GM21786 (cell line): ENCODE results near the gene CD96.

Source experiments
- ATAC-seq: cut with Tn5 transposase; IDR thresholded peaks from one replicate; pipeline ENCODE4 v1.9.1; 2021; ENCODE audit not compliant: unreplicated experiment

The CD96 gene

DNA sequence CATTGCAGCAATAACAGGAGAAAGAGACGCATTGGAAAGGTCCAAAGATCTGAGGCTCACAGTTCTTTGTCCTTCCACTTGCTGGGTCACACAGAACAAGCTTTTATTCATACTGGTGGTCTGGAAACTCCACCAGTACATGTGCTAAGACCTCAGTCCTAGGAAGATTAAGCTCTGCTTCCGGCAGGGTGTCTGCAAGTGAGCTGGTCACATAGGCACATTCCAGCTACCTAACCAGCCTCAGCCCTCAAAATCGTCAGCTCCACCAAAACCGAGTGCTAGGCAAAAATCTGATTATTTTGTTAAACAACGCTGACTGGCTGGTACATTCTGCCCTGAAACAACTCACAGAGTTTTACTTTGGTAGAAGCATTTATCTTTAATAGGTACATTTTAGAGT, 50.9 kb downstream of the CD96 start:
- ATAC-seq: no peak

DNA sequence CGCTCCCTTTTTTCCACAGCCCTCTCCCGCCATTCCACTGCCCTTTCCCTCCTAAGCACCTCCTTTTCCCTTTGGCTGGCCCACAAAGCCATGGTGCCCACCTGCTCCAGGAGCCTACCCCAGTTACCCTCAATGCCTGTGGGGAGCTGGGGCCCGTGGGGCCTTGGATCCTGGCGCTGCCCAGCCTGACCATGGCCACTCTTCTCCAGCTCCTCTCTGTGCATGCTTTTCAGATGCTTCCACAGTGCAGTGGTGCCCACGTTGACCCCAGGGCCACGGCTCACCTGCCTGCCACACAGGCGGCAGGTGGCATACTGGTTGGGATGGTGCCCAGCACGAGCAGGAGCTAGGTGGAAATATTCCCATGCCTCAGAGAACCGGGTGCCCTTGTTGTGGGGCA, 51.7 kb downstream of the CD96 start:
- ATAC-seq: no peak

DNA sequence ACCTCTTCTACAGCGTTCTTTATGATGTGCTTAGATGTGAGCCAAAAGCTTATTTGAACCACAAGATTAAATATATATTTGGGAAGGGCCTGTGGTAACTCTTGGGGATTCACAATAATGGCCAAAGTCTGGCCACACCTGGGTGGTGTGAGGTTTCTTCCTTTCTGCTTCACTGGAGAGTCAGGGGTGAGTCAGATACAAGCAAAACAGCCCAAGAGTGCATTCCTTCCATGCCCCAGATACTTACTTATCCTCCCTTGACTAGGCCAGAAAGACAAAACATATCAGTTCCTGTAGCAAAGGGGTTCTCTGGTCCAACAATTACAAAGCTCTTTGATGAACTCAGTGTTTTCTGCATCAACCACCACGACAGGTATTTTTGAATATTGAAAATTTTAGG, 52.2 kb downstream of the CD96 start:
- peak; percentile 58 for ATAC-seq

DNA sequence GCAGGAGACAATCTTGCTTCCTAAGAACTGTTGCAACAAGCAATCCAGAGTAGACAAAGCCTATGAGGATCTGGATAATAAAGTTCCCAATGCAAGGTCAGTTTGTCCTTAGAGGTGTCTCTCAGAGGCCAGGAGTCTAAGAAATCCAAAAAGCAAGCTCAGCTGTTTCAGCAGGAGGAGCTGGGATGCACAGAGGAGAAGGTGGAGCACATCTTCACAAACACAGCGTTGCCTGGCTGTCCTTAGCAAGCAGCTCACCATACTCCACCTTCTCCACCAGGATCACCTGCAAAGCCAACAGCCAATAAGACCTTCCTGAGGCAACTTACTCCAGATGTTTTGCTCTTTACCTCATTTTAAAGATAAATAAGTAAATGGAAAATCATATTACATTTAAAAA, 52.8 kb downstream of the CD96 start:
- no peak for ATAC-seq

DNA sequence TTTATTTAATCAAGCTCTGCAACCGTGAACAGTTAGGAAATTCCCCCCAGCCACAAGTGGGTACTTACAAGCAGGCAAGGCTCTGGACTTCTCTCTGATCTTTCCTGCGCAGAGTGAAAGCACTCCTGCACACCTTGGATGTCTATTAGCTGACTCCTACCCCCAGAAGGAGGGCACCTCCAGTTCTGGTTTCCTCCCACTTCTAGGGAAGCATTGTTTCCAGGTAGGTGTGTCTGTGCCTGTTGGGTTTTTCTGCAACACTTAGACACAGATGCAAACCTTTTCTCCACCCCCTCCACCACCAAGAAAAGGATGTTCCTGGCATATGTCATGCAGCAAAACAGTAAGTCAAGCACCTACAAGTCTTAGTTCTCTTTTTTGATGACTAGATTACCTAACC, 53.2 kb downstream of the CD96 start, which contains the start of gene ZBED2:
Gene ZBED2, minus strand, starts transcription at position 115 of the 400 bp plus-strand sequence. CDS start 1,145 bp downstream, outside the sequence.
- peak; percentile 45 for ATAC-seq

DNA sequence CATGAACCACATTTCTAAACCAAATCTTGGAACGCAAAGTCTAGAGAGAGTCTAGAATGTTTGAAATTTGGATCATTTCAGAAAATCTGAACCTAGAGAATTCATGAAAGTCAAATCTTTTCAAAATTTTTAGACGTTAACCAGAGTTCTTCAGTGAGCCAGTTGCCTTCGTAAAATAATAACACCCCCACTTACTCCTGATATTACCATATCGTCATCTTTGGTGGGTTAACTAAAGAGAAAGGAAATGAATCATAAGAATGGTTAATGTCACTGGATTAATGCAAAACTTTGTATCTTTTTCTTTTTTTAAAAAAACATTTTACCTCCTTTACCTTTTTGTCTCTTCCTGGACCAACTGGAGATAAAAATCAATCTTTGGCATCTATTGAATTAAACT, 54.3 kb downstream of the CD96 start:
- ATAC-seq: no peak

DNA sequence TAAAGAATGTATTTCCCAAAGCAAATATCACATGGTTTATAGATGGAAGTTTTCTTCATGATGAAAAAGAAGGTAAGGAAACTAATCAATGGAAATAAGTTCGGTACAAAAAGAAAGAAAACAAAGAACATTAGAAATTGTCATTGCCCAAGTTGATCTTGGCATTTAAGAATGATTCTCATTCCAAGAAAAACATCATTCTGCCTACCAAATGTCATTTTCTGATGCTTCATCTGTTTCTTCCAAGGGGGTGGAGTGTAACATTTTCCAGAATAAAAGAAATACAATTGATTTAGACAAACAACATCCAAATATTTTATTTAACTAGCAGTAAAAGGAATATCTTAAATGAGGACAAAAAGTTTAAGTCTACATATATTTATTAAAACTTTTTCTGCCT, 56.1 kb downstream of the CD96 start:
- no peak for ATAC-seq

DNA sequence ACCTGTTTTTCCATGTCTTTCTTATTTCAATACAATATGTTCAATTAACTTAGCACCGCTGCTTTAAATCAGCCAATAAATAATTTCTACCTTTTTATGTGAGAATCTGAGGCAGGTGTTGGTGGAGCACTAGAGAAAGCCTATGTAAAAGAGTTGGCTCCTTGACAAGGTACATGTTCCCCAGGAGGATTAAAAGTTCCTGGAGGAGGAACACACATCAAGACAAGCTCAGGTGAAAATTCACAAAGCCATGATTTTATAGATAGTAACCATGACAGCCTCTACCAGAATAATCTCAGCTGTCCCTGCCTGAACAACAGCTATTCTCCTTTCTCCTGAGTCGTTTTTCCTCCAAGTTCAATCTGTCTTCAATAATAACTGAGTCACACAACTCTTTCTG, 56.6 kb downstream of the CD96 start:
- ATAC-seq: no peak

DNA sequence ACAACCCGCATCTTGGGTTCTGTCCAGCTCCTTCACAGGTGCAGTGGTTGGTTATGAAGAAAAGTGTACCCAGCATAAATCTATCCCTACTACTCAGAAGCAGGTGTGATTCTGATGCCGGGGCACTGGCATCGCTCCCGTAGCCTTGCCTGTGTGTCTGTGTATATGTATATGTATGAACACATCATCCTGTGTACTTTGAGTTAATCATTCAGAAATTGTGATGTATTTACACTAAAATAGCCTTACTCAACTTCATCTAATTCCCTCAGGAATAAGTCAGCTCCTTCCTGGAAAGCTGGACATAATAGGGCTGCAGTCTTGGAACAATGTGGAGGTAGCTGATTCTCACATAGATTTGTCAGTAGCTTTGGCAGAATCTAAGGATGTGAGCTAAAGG, 59.8 kb downstream of the CD96 start:
- no peak for ATAC-seq

DNA sequence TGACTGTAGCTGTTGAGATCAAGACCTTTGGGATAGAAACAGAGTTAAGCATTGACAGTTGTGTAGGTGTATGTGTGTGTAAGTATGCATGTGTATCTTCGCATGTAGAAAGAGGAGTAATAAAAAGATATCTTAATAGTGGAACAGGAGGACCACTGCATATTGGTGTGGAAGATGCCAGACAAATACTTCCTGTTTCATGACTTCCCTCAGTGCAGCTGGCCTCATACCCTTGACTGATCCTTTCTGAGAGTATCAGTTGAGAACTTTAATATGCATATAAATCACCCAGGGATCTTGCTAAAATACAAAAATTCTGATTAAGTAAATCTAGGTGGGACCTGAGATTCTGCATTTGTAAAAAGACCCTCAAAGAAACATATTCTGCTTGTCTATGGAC, 61.7 kb downstream of the CD96 start:
- peak; percentile 68 for ATAC-seq

DNA sequence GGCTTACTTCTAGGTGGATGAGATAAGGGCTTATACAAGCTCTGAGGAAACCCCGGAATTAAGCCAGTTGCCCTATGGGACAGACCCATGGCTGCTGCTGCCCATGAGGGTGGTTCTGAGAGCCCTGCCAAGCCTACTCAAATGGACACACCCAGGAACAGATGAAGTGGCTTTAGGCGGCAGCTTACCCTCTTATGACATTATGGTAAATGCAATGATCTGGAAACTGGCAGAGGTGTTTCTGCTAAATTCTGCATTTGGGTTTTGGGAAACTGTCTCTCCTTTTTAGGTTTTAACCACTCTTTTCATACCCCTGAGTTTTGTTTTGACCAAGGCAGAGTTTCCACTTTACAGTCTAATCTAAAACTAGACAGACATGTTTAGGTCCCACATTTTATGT, 62.1 kb downstream of the CD96 start:
- peak; percentile 35 for ATAC-seq

DNA sequence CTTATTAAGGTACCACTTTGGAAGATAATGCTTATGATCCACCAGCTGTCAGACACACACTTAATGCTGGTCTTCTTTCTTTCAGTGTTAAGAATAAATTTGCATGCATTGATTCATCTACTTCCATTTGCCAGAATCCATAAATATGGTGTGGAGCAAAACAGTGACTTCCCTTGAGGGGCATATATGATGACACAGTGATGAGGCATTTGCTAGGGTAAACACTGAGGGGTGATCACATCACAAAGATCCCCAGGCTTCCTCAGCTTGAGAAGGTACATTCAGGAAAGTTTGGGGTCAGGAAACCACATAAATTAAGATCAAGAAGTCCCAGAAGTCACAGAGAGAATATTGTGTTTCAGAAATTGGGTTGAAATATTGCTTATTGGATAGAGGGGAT, 63.0 kb downstream of the CD96 start:
- no peak for ATAC-seq

DNA sequence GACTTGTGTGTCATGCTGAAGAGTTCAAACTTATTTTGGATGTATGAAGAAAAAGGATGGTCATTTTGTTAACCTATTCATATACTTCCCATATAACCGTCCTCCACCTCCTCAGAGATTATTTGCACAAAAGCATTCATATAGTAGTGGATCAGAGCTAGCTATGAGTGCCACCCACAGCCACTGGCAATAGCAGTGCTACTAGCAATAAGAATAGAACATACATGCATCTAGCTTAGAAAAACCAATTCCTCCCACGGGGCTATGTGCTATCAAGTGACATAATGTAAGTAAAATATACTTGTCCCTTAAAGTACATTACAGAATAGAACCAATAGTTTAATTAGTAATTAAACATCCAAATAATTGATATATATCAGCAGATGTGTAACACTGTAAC, 63.5 kb downstream of the CD96 start:
- ATAC-seq: no peak

DNA sequence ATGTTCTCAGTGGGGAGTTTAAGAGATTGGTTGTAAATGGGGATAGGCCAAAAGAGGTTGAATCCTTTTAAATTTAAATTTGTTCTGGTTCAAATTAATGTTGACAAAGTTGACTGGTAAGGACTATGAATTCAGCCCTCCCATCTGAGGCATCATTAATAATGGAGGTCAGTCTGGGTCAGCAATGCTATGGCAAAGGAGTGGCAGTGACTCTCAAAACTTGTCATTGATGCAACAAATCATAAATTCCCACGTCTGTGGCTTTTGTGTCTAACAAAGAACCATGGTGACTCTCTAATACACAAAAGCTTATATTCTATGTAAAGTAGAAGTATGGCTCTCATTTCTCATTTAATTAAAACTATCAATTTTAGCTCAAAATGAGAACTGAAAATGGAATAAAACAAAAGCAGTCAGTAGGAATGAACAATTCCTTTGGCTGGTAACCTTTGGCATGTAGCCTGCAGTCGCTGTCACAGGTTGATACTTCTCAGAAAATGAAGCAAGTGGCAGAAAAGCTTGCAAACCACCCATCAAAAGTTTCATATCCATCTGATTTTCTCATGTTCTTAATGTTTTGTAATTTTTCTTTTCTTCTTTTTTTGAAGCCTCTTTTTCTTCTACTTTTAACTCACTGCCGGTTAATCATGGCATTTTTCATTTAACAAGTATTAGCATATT, 65.4 kb downstream of the CD96 start:
- ATAC-seq: no peak

DNA sequence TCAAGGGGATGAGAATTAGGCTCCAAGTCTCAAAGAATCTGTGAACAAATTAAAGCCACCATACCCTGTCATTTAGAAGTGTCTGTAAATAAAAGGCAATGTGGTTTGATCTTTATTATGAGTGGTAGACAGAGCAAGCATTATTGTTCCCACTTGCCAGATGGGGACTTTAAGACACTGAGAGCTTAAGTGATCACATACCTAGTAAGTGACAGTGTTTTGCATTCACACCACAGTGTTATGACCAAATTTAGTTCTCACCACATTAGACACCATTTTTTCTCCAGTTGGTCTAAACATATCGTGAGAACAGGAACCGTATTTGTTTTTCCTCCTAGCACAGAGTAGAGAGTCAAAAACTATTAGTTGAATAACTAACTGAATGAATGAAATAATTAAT, 66.4 kb downstream of the CD96 start:
- ATAC-seq: no peak

DNA sequence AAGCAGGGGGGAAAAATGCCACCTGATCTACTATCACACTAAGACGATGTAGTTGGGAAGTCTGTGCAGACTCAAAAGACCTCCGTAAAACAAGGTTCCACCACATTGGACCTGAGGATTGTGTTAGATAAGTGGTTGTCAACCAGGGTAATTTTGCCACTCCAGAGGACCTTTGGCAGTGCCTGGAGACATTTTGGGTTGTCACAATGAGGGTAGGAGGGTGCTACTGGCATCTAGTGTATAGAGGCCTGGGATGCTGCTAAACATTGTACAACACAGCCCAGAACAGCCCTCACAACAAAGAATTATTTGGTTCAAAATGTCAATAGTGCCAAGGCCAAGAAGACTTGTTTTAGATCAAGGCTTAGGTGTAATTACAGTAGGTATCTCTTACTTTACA, 67.7 kb downstream of the CD96 start:
- ATAC-seq: no peak

DNA sequence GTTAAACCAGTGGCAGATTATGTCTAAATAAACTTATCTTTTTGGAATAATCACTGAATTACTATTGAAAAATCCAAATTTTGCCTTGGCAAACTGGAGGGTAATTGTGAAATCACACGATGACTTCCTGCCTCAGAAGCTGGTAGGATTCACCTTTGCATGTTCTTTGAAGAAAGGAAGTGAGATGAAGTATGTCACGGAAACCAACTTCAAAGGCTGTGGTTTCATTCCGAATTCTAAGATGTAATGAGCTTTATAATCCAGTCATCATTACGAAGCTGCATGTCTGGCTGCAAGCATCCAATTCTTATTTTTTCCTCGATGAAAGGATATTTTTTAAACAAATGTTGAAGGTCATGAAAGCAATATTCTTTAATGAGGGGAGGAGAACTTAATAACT, 68.2 kb downstream of the CD96 start:
- ATAC-seq: peak; percentile 97

DNA sequence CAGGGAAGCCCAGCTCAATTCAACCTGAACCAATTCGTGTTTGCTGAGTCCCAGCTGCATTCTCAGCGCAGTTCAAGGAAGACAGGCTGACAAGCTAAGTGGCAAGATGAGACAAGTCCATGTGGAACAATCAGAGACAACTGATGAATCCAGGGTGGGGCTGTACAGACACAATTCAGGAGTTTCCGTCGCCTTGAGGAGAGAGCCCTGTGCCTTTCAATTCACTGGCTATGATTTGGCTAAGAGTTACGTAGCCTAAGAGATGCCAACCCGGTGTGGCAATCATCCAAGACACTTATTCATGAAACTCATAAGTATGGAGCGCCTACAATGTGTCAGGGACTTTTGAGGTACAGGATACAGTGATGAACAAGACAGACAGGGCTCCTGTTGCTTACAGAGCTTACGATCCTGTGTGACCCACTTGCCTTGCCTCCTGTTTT, 68.6 kb downstream of the CD96 start:
- ATAC-seq: peak; percentile 21

DNA sequence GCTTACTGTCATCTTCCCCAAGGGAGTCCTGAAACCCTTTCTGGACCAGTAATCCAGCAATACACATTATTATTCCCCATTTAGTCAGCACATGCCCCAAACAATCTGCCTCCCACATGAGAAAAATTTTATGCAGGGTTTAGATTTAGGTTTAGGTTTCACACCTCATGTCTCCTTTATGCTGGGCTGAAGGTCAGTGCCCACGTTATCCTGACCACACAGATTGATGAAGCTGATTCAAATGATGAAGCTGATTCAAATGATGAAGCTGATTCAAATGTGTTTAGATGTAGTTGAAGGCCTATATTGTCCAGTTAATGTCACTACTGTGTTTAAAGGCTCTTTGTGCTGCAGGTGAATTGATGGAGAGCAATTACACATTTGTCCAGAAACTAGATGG, 71.3 kb downstream of the CD96 start:
- ATAC-seq: no peak

DNA sequence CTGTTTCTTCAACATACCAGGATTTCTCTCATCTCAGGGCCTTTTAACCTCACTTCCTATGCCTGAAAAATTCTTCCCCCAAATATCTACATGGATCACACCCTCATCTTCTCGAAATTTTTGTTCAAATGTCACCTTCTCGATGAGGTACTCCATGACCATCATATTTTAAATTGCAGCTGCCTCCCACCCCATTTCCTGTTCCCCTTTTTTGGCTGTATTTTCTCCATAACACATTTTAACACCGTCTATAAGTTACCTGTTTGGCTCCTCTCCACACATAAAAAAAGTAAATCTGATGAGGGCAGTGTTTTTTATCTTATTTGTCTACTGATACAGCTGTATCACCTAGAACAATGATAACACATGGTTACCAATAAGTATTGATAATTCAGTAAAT, 73.9 kb downstream of the CD96 start:
- no peak for ATAC-seq

DNA sequence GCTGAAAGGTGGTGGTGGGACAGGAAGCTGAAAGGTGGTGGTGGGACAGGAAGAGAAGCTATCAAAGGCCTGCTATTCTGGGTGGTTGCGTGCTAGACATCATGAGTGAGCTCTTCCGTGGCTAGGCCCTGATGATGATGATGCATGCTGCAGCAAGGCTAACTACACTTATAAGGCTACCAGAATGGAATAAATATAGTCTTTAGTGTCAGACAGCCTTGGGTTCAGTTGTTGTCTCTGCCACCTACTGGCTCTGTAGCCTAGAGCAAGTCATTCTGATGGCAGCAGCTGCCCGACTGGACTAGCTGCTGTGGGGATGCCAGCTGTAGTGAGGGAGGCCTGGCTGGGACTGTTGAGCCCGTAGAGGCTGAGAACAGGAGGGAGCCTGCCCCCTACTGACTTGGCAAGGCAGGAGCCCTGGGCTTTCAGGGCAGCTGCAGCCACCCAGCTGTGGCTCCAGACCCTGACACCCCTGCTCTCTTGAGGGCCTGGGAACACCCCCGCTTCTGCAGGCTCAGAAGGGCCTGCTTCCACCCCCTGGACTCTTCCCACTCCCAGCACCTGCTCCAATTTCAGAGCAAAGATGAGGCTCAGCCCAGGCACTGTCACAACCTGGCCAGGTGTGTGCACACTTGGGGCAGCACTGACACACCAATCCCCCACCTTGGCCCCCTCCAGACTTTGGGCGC, 74.6 kb downstream of the CD96 start:
- ATAC-seq: peak; percentile 84

DNA sequence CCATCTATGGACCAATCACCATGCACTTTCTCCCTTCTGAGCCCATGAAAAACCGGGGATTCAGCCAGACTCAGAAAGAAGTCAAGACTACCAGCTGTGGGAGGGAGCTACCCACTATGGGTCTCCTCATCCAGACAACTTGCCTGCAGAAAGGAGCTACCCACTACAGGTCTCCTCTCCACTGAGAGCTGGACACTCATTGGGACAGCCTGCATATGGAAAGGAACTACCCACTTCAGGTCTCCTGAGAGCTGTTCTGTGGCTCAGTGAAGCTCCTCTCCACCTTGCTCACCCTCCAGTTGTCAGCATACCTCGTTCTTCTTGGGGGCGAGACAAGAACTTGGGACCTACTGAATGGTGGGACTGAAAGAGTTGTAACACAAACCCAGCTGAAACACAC, 75.4 kb downstream of the CD96 start:
- no peak for ATAC-seq
